Testis (tissue), 3 donors: Measurements from ENCODE around the gene CCDC121. TPM values are rescaled to one million over a fixed set of nuclear protein-coding genes. Genes with fewer than 3 reads are reported as not detected.

Experiments used
- DNase-seq: peaks from one replicate; pipeline ENCODE4 v3.0.0-alpha.2; 2019
- H3K27ac ChIP-seq, 2 donors: fragments of 200-600 bp; sonication (generic); one replicate each; pipeline ENCODE4 v1.5.1; 2019
- H3K27me3 ChIP-seq: fragments of 200-600 bp; sonication (generic); one replicate; pipeline ENCODE4 v1.5.1; 2019
- H3K36me3 ChIP-seq: fragments of 200-600 bp; sonication (generic); one replicate; pipeline ENCODE4 v1.5.1; 2017; ENCODE audit warnings: low read depth; ENCODE audit errors: missing control alignments
- H3K4me1 ChIP-seq: fragments of 200-600 bp; sonication (generic); one replicate; pipeline ENCODE4 v1.5.1; 2019
- H3K4me3 ChIP-seq, 2 donors: fragments of 200-600 bp; sonication (generic); one replicate each; pipeline ENCODE4 v1.5.1; 2017 to 2019
- H3K9me3 ChIP-seq: fragments of 200-600 bp; sonication (generic); one replicate; pipeline ENCODE4 v1.5.1; 2017
- CTCF ChIP-seq, 3 experiments: fragments of 450-650 bp in 2 of 3; fragments of 200-600 bp in 1 of 3; sonication (generic) in 1 of 3; IDR thresholded peaks; one replicate each; pipeline ENCODE4 v1.5.1; 2016 to 2019; ENCODE audit warnings: antibody characterized with exemption in 3 of 3, mild to moderate bottlenecking in 2 of 3, moderate library complexity in 1 of 3
- POLR2A ChIP-seq: fragments of 450-650 bp; IDR thresholded peaks from one replicate; pipeline ENCODE4 v1.6.1; 2017; ENCODE audit warnings: antibody characterized with exemption, mild to moderate bottlenecking, moderate library complexity
- WGBS, 2 donors: methylation state at CpG; one replicate each; pipeline ENCODE4 v1.1.5; 2018; 5-methylcytosine and 5-hydroxymethylcytosine counted together
- intact Hi-C: fragments of 100-400 bp; cut with DNase I; formaldehyde crosslinking; loops from one replicate; pipeline ENCODE4 v1.15.1; 2023; ENCODE audit warnings: low total_unique reads
- polyA plus RNA-seq: library from polyadenylated mRNA; stranded (reverse); fragments of 350-450 nt; fragmentation: Illumina TruSeq; extraction: RNeasy Lipid Tissue Mini Kit (QIAGEN cat#74804); gene quantifications from one replicate; pipeline ENCODE4 v1.2.3, GENCODE V29; 2014; ENCODE audit warnings: low read depth, low replicate concordance; ENCODE audit not compliant: insufficient read depth
- total RNA-seq, 2 donors: library from RNA; depleted of rRNA; stranded (reverse); fragments of >200 nt; gene quantifications; one replicate each; pipeline ENCODE4 v1.2.3, GENCODE V29; 2016

The CCDC121 gene
- total and polyA plus RNA-seq, 3 donors from 2014 or later, result 10.2 to 40.5 (median 20.2) TPM

DNA sequence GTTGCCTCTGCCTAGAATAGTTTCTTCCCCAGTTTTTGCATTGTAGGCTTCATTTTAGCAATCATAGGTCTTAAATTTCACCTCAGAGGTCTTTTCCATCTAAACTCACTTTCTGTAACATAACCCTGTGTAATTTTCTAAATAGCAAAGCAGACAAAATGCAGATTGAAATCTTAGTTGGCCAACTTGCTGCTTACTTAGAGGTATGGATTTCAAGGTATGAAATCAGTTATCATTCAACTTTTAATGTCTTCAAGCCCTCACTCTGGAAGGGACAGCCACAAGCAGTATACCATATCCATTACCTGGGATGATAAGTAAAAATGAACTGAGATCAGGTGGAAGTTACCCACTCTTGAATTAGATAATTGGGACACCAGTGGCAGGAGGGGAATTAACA lies 3.9 kb downstream of the CCDC121 start:
- H3K9me3 ChIP-seq, result no peaks in the 10 kb centered on the region
- H3K4me1 ChIP-seq, result peaks cover 5% of the 10 kb centered on the region
- H3K27me3 ChIP-seq, result no peaks in the 10 kb centered on the region
- H3K36me3 ChIP-seq, result no peaks in the 10 kb centered on the region
- DNase-seq, result no peak
- TF ChIP-seq POLR2A (no peak), CTCF (IDR thresholded peaks at IDR 0.05) (no peak)
- H3K27ac ChIP-seq, result no peak overlapping the region
- no peak overlapping the region for H3K4me3 ChIP-seq
- intact Hi-C loops, result no loop called here

GRCh38 chr2:27622921-27623384 lies 5.9 kb downstream of the CCDC121 start:
- Histone ChIP-seq H3K4me3 (no peak overlapping the region), H3K9me3 (no peaks in the 10 kb centered on the region), H3K27me3 (no peaks in the 10 kb centered on the region), H3K27ac (no peak overlapping the region), H3K36me3 (no peaks in the 10 kb centered on the region), H3K4me1 (peaks cover 2% of the 10 kb centered on the region)
- no peak for DNase-seq
- intact Hi-C loops, result no loop called here
- WGBS, 2 donors, result 87 to 93% methylated on average over 3 of the region's 3 CpGs
- no peak for TF ChIP-seq POLR2A
- no peak for TF ChIP-seq CTCF (IDR thresholded peaks at IDR 0.05)

GRCh38 chr2:27621524-27621923 lies 7.3 kb downstream of the CCDC121 start:
- intact Hi-C loops, result no loop called here
- no peak for DNase-seq
- Histone ChIP-seq H3K9me3 (no peaks in the 10 kb centered on the region), H3K4me1 (no peaks in the 10 kb centered on the region), H3K36me3 (no peaks in the 10 kb centered on the region), H3K27me3 (no peaks in the 10 kb centered on the region), H3K4me3 (no peak overlapping the region), H3K27ac (no peak overlapping the region)
- TF ChIP-seq CTCF (IDR thresholded peaks at IDR 0.05) (no peak), POLR2A (no peak)
- 70 to 82% methylated on average over 1 of the region's 1 CpG for WGBS, 2 donors

DNA sequence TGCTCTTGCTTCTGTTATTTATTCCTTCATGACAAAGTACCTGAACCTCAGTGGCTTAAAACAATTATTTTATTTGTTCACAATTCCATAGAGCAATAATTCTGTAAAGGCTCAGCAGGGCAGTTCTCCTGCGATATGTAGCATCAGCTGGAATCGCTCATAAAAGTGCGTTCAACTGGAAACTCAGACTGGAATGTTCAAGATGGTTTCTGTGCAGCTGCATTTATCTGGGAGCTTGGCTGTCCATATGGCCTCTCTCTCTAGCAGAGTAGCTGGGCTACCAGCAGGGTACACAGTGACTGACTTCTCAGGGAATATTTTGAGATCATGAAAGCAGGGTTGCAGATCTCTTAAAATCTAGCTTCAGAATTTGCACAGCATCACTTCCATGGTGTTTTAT lies 13.5 kb downstream of the CCDC121 start:
- intact Hi-C loops, result no loop called here
- H3K36me3 ChIP-seq, result no peaks in the 10 kb centered on the region
- no peak overlapping the region for H3K4me3 ChIP-seq
- no peaks in the 10 kb centered on the region for H3K9me3 ChIP-seq
- H3K27ac ChIP-seq, result no peak overlapping the region
- H3K4me1 ChIP-seq, result no peaks in the 10 kb centered on the region
- no peak for DNase-seq
- no peak for TF ChIP-seq CTCF (IDR thresholded peaks at IDR 0.05)
- no peak for TF ChIP-seq POLR2A
- no peaks in the 10 kb centered on the region for H3K27me3 ChIP-seq
- 94 to 95% methylated on average over 3 of the region's 3 CpGs for WGBS, 2 donors

GRCh38 chr2:27613985-27614384 lies 14.8 kb downstream of the CCDC121 start:
- 94 to 95% methylated on average over 2 of the region's 2 CpGs for WGBS, 2 donors
- no peaks in the 10 kb centered on the region for H3K9me3 ChIP-seq
- DNase-seq, result no peak
- no peaks in the 10 kb centered on the region for H3K27me3 ChIP-seq
- no peak overlapping the region for H3K4me3 ChIP-seq
- TF ChIP-seq CTCF (IDR thresholded peaks at IDR 0.05), result no peak
- TF ChIP-seq POLR2A, result no peak
- no peaks in the 10 kb centered on the region for H3K4me1 ChIP-seq
- no peak overlapping the region for H3K27ac ChIP-seq
- intact Hi-C loops, result no loop called here
- no peaks in the 10 kb centered on the region for H3K36me3 ChIP-seq
